KMS-11 (cell line): ENCODE data around the gene ZNF385C.

Source experiments
- H2AFZ ChIP-seq: fragments of 200-600 bp; sonication (generic); 2 replicates; pipeline ENCODE4 v1.6.1; 2016; ENCODE audit warnings: antibody characterized with exemption, mixed run types, low read depth
- H3K27ac ChIP-seq: fragments of 200-600 bp; sonication (generic); 2 replicates; pipeline ENCODE4 v1.6.1; 2016; ENCODE audit warnings: mild to moderate bottlenecking, mixed run types
- H3K27me3 ChIP-seq: fragments of 200-600 bp; sonication (generic); 2 replicates; pipeline ENCODE4 v1.6.1; 2017; ENCODE audit warnings: mild to moderate bottlenecking, low read depth, mixed run types, moderate library complexity; ENCODE audit not compliant: insufficient read depth
- H3K36me3 ChIP-seq: fragments of 200-600 bp; sonication (generic); 2 replicates; pipeline ENCODE4 v1.6.1; 2017; ENCODE audit warnings: mild to moderate bottlenecking, mixed run types; ENCODE audit not compliant: insufficient read depth
- H3K4me1 ChIP-seq: fragments of 200-600 bp; sonication (generic); 2 replicates; pipeline ENCODE4 v1.6.1; 2016; ENCODE audit warnings: mild to moderate bottlenecking, low read depth, mixed run types; ENCODE audit not compliant: poor library complexity, severe bottlenecking
- H3K4me2 ChIP-seq: fragments of 200-600 bp; sonication (generic); 2 replicates; pipeline ENCODE4 v1.7.0; 2016; ENCODE audit warnings: mild to moderate bottlenecking, mixed run types
- H3K4me3 ChIP-seq: fragments of 200-600 bp; sonication (generic); IDR thresholded peaks from 2 replicates; pipeline ENCODE4 v1.6.1; 2017; ENCODE audit warnings: low read depth, low read length, mixed read lengths; ENCODE audit not compliant: insufficient read depth
- H3K79me2 ChIP-seq: fragments of 200-600 bp; sonication (generic); 2 replicates; pipeline ENCODE4 v1.6.1; 2016; ENCODE audit warnings: low read depth, mixed run types; ENCODE audit not compliant: insufficient read depth
- H3K9ac ChIP-seq: fragments of 200-600 bp; sonication (generic); 2 replicates; pipeline ENCODE4 v1.6.1; 2016; ENCODE audit warnings: mild to moderate bottlenecking, mixed run types
- H4K20me1 ChIP-seq: fragments of 200-600 bp; sonication (generic); 2 replicates; pipeline ENCODE4 v1.6.1; 2016; ENCODE audit warnings: mild to moderate bottlenecking, mixed run types; ENCODE audit not compliant: insufficient read depth
- CTCF ChIP-seq: fragments of 200-600 bp; sonication (generic); conservative IDR thresholded peaks from 2 replicates; pipeline ENCODE4 v1.6.1; 2017; ENCODE audit warnings: low read depth, mild to moderate bottlenecking, antibody characterized with exemption, low read length, moderate library complexity, mixed read lengths

ZNF385C gene

DNA sequence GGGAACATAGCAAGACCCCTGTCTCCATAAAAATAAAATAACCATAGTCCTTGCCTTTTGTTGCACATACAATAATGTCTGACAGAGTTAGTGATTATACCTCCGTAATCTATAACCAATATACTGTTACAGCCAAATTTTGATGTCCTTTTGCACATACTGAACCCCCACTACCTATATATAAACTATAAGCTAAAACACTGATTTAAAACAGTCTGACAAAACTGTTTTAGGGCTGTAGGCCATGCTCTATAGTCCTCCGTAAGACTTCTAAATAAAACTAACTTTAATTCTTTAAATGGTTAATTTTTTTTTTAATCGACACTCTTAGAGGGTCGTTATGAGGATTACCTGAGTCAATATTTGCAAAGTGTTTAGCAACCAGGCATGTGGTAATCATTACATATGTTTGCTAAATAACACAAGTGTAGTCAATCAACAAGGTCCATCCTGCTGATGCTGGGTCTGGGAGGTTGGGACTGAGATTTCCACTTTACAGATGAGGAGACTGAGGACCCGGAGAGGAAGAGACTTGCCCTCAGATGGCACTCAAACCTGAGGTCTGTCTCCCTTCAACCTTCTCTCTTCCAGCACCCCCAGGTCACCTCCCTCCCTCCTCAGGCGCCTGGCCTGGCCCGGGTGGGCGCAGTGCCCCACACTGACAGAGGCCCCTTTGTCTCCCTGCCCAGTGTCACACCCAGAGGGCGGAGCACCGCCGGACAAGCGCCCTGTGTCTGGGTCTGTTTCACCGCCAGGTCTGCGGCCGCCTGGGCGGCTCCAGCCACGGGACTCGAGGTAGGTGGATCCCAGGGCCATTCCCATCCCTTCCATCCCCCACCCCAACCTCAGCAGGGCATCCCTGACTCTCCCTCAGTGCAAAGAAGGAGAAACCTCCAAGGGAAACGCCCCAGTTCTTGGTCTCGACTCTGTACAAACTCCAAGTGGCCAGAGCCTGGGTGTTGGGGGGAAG is 10.3 kb downstream of the ZNF385C start:
- Histone ChIP-seq H3K36me3 (no peaks in the 10 kb centered on the region), H3K79me2 (no peaks in the 10 kb centered on the region), H3K27ac (no peak overlapping the region), H3K4me2 (no peak overlapping the region), H3K27me3 (no peaks in the 10 kb centered on the region), H3K9ac (no peak overlapping the region), H4K20me1 (no peaks in the 10 kb centered on the region), H3K4me1 (no peaks in the 10 kb centered on the region), H2AFZ (no peak overlapping the region), H3K4me3 (no peak overlapping the region)
- no peak for TF ChIP-seq CTCF

GRCh38 chr17:42087042-42087701 is 11.1 kb downstream of the ZNF385C start:
- H3K36me3 ChIP-seq: no peaks in the 10 kb centered on the region
- H4K20me1 ChIP-seq: no peaks in the 10 kb centered on the region
- no peak overlapping the region for H3K4me2 ChIP-seq

DNA sequence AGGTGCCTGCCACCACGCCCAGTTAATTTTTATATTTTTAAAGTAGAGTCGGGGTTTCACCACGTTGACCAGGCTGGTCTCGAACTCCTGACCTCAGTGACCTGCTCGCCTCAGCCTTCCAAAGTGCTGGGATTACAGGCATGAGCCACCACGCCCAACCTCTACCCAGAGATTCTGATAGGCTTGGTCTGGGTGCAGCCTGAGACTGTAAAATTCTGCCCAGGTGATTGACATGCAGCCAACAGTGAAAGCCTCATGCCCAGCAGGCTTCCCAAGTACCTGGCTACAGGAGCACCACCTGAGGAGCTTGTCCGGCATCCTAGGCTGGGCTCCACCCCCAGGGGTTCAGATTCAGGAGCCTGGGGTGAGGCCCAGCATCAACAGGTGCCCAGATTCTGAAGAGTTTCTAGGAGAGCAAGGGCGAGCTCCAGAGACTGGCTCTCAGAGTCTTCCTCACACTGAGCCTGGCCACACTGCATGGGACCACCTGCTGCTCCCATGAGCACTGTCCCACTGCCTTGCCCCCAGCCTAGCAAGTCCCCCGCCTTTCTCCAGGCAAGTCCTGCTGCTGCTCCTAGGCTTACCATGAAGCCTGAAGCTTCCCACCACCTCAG is 16.6 kb downstream of the ZNF385C start:
- Histone ChIP-seq H2AFZ (no peak overlapping the region), H3K4me3 (no peak overlapping the region), H3K79me2 (no peaks in the 10 kb centered on the region), H3K4me1 (no peaks in the 10 kb centered on the region), H3K27me3 (no peaks in the 10 kb centered on the region; the same call in 1 of the 2 replicates), H3K27ac (no peak overlapping the region), H3K36me3 (no peaks in the 10 kb centered on the region), H3K4me2 (no peak overlapping the region), H4K20me1 (no peaks in the 10 kb centered on the region), H3K9ac (no peak overlapping the region)
- no peak for TF ChIP-seq CTCF

More at GRCh38 chr17:42087042-42087701, 11.1 kb downstream of the ZNF385C start:
- TF ChIP-seq CTCF: no peak
- Histone ChIP-seq H3K27ac (no peak overlapping the region), H3K27me3 (no peaks in the 10 kb centered on the region), H3K4me1 (no peaks in the 10 kb centered on the region), H3K9ac (no peak overlapping the region), H3K4me3 (no peak overlapping the region), H2AFZ (no peak overlapping the region), H3K79me2 (no peaks in the 10 kb centered on the region)

DNA sequence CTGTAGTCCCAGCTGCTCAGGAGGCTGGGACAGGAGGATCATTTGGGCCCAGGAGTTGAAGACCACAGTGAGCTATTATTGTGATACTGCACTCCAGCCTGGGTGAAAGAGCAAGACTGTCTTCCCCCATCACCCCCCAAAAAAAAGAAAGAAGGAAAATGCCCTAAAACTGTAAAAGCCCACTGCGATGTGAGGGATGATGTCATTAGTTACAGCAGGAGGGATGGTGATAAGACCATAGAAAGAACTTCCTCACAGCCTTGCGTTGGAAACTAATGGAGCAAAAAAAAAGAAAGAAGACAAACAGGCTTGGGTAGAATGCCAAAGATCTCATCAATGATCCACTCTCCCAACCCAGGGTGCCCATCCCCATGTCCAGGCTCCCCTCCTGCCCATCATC is 18.7 kb downstream of the ZNF385C start:
- no peak for TF ChIP-seq CTCF
- no peak overlapping the region for H3K9ac ChIP-seq
- H3K36me3 ChIP-seq: no peaks in the 10 kb centered on the region
- no peaks in the 10 kb centered on the region for H3K4me1 ChIP-seq
- H3K27ac ChIP-seq: no peak overlapping the region
- H3K4me2 ChIP-seq: no peak overlapping the region
- no peaks in the 10 kb centered on the region; the same call in 1 of the 2 replicates for H3K27me3 ChIP-seq
- no peaks in the 10 kb centered on the region for H4K20me1 ChIP-seq
- no peak overlapping the region for H2AFZ ChIP-seq
- H3K4me3 ChIP-seq: no peak overlapping the region
- no peaks in the 10 kb centered on the region for H3K79me2 ChIP-seq
